ENCODE results near the gene RGS2. TPM values are rescaled to one million over a fixed set of nuclear protein-coding genes. Genes with fewer than 3 reads are reported as not detected.
A peak's percentile ranks its signal among the peaks of the same experiment; 100 is the strongest.

The RGS2 gene
- total RNA-seq, 1 experiment from 2014 or later = 17.9 TPM

DNA sequence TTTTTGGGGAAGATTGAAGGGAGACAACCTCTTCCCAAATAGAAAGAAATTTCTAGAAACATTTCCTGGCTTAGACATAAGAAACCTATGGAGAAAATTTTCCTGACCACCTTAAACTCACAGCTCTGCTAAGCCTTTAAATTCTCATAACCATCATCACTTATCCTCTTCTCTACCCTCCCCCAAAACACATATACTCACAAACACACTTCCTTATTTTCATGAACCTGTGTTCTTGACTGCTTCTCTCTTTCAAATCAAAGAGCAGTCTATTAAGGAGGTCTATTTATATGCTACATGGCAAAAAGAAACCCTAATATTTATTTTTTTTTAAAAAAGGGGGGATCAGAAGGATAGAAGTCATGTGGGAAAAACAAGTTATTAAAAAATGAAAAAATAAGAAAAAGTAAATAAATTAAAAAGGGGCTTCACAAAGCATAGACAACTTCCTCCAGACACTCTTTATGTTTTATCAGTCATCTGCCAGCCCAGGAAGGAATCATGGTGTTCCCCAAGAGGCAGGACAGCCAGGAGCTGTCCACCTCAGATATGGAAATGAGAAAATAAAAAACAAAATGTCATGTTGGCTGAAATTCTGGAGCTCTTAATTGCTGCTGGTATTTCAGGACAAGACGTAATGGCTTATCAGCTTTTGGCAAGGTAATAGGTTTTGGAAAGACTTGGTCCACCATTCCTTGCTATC lies 12.8 kb upstream of the RGS2 start:
- no peak for DNase-seq (ENCODE audit: low read depth)

DNA sequence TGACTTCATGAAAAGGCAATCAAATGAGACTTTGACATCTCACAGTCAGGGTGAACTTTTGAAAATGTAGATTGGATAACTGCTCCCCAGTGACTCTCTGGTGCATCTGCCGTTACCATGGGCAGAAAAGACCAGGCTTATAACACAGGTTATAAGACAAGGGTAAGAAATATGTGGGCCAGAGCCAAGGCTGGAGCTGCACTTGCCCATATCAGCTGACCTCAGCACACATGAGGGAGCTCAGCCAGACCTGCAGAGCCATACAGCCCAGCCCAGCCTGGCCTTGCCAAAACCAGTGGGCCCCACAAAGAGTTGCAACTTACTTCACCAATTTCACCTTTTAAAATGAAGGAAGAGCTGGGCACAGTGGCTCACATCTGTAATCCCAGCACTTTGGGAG lies 11.7 kb upstream of the RGS2 start:
- DNase-seq (ENCODE audit: low read depth) = no peak

DNA sequence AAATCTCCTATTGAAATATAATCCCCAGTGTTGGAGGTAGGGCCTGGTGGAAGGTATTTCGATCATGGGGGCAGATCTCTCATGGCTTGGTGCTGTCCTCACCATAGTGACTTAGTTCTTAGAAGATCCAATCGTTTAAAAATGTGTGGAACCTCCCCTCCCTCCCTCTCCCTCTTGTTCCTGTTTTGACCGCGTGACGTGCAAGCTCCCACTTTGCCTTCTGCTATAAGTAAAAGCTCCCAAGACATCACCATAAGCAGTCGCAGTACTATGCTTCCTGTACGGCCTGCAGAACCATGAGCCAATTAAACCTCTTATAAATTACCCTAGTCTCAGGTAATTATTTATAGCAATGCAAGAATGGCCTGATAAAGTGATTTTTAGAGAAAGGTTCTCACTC lies 10.9 kb upstream of the RGS2 start:
- DNase-seq (ENCODE audit: low read depth) = no peak

DNA sequence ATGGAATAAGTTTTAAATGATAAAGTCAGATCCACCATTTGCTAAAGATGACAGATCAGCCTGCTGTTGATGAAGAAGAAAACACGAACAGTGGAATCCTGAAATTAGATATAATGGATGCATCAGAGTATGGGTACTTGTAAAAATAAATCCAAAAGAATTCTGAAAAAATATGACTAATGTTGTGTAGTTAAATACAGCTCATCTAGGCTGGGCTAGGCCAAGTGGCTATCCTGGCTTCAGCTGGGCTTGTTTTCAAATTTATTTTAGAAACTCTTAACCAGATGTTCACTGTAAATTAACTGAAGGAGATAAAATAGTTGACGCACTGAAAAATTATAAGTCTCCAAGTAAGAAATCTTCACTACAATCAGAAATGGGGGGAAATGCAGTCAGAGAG lies 7.4 kb upstream of the RGS2 start:
- DNase-seq (ENCODE audit: low read depth) = no peak

DNA sequence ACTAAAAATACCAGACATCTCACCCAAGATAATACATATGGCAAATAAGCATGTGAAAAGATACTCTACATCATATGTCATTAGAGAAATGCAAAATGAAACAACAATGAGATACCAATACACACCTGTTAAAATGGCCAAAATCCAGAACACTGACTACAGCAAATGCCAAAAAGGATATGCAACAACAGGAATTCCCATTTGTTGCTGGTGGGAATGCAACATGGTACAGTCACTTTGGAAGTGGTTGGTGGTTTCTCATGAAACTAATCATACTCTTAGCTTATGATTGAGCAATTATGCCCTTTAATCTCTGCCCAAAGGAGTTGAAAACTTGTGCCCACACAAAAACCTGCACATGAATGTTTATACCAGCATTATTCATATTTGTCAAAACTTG lies 6.4 kb upstream of the RGS2 start:
- no peak for DNase-seq (ENCODE audit: low read depth)

DNA sequence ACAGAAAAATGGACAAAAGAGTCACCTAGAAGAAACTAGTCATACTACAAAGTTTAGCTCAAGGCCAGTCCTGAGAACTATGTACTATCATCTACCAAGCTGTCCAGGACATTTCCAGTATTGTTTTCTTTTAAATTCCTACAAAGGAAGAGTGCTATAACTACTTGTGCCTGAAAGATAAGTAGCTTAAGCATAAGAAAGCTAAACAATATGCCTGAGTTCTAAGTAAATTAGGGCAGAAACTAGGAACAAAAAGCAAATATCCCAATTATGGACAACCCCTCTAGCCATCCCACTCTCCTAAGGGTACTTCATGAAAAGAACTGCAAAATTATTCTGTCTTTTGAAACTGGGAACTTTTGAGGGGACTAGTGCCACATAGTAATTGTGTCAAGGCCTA lies 5.3 kb upstream of the RGS2 start:
- no peak for DNase-seq (ENCODE audit: low read depth)

DNA sequence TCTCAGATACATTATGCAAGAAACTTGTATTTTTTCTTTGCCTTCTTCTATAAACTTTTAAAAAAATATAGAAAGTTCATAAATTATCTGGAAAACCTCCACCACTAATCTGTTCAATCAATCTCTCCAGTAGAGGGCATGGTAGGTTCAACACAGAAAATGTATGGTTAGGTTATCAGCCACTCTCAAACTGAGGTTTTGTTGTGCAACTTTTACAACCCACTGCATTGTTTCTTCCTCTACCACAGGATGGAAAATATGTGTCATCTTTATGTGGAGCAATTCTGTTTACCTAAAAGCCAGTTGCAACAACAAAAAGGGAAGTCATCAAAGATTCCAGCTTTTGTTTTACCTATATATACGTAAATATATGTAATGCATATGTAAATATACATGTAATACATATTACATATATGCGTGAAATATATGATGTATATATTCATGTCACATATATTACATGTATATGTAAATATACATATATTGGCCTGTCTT lies 3.0 kb upstream of the RGS2 start:
- DNase-seq (ENCODE audit: low read depth) = peak; percentile 93

DNA sequence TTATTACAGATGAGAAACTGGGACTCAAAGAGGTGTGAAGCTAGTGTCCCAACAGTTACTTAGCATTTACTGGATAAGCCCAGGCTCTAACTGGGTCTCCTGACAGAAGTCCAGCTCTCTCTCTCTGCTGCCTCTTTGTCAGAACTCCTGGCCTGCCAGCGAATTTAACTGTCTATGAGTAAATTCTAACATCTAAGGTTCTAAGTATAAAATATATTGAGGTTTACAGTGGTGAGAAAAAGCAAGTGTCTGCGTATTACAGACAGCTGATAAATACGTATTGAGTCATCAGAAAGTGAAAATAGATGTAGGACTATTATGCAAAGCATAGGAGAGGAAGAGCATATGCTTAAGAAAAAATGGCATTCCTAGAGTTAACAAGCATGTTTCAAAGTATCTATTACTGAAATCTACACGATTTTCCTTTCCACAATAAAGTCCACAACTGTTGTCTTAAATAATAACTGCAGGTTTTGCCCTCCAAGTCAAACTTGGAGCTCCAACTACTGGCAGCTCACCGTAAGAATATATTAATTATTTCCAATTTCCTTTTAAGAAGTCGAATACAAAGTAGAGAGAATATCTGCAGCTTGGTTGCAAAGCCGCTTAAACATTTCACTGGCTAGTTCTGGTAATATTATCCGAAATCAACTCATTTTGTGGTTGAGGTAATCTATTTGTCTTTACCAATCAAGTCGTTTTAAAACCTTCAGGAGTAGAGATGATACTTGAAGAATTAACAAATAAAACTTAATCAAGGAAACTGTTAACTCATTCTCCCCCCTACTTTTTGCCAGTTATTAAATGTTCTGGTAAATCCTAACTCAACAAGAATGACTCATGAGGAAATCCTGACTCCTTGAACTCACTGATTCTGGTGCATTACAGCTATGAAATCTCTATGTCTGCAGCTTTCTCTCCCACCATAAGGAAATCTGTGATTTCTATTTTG lies 1.4 kb upstream of the RGS2 start:
- peak; percentile 66 for DNase-seq (ENCODE audit: low read depth)

DNA sequence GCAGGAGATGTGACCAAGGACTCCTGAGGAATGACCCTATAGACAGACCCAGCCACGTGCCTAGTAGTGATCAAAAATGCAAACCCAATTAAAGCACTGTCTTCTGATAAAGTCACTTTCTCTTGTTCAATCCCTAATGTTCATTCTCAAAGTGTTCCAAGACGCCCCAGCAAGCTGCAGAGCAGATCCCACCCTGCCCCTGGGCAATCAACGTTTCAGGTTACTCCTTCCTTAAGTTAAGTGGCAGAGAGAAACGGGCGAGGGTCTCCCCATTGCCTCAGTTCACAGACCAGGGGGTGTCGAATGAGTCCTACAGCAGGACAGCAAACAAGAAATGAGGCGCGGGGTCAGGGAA lies 699 bp upstream of the RGS2 start:
- no peak for DNase-seq (ENCODE audit: low read depth)

DNA sequence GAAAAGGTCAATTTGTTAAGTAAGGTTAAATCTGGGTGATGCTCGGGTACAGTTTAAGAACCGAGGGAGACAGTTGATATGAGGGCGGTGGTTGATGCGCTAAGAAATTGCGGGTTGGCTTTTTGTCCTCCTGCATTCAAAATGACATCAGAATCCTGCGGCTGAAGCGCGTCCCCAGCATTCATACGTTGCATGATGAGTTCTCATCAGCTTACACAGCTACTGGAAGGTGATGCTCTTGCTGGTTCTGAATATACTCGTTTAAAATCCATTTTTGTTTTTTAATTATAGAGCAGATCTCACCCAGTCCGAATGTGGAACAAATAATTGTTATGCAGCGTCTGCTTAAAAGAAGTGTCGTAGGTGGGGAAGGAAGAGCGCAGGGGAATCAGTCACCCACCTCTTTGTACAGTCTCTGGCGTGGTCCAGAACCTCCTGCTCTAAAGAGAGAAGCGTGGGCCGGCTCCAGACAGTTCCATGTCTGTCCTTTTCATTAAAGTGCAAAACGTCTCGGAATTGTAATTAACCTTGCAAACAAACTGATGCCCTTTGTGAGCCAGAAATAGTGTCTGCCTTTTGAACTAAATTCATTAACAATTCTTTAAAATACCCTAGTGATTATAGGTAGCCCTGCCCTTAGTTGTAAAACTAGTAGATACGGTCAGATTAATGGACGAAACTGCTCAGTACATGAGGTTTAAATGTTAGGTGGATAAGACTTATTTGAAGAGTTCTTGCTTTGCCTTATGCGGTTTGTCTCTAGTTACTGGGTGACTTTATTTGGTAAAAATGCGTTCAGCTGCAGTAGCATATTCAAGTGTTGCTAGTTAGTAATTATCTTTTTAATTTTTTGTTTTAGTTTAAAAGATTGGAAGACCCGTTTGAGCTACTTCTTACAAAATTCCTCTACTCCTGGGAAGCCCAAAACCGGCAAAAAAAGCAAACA lies 741 bp downstream of the RGS2 start:
- peak; percentile 60 for DNase-seq (ENCODE audit: low read depth)

DNA sequence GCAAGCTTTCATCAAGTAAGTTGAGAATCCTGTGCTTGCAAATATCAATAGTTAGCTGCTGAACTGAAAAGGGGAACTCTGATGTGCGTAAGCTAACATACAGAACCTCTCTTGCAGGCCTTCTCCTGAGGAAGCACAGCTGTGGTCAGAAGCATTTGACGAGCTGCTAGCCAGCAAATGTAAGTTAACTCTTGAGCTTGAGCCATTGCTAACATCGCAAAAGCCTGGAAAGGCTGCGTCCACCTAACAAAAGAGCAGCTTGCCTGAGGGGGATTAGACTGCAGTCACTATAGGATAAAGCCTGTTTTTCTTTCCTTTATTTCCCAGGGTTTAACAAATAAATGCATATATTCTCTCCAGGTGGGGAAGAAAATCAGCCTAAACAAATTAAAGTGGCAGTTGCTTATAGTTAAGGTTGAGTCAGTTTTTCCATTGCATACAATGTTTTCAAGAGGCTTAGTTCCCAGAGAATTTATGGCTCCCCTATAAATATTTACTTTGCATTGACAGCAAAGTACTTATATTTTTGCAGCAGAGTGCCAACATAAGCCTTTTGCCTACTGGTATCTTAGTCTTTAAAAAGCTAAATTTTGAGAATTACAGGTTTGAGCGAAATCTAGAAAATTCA lies 1.5 kb downstream of the RGS2 start:
- no peak for DNase-seq (ENCODE audit: low read depth)

DNA sequence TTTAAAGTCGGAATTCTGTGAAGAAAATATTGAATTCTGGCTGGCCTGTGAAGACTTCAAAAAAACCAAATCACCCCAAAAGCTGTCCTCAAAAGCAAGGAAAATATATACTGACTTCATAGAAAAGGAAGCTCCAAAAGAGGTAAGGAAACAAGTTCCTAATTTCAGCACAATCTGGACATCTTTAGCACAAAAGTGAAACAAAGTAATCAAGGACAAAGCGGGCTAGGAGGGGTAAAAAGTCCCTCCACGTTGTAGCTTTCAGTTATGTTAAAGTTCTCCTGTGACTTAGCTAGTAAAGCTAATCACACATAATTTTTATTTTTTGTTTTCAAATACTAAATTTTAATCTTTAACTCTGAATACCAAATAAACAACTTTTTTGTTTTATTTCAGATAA lies 2.2 kb downstream of the RGS2 start:
- DNase-seq (ENCODE audit: low read depth) = no peak

DNA sequence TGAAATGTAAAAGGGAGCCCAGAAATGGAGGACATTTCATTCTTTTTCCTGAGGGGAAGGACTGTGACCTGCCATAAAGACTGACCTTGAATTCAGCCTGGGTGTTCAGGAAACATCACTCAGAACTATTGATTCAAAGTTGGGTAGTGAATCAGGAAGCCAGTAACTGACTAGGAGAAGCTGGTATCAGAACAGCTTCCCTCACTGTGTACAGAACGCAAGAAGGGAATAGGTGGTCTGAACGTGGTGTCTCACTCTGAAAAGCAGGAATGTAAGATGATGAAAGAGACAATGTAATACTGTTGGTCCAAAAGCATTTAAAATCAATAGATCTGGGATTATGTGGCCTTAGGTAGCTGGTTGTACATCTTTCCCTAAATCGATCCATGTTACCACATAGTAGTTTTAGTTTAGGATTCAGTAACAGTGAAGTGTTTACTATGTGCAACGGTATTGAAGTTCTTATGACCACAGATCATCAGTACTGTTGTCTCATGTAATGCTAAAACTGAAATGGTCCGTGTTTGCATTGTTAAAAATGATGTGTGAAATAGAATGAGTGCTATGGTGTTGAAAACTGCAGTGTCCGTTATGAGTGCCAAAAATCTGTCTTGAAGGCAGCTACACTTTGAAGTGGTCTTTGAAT lies 2.9 kb downstream of the RGS2 start:
- no peak for DNase-seq (ENCODE audit: low read depth)

DNA sequence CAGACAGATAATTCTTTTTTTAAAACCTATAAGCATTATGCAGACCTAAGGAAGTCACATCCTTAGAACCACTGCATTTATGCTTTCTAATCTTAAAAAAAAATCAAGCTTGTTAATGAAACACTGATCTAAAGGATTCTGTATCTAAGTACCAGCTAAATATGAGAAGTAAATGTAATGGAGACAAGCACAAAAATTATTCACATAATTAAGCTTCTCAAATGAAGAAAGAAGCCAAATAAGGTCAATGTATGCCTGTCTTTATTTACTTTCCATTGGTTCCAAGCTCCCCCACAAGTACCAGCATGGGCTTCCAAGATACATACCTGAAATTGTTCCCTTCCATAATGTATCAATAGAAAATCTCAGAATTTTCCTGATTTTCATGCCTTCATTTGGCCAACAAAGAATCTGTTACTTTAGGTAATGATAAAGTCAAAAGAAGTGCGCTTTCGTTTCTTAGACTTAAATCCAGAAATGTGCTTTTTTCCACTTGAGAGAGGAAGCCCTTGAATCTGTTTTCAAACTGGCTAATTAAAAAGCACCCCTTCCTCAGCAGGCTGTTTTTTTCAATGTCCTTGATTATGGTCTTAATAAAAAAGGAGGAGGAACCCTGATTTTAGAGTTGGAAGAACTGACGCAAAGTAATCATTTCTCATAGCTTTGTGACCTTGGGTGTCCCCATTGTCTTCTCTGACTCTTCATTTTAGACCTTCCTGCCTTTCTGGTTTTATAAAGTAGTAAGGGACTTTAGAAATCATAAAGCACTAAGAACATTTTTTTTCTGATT lies 3.8 kb downstream of the RGS2 start:
- DNase-seq (ENCODE audit: low read depth) = no peak

DNA sequence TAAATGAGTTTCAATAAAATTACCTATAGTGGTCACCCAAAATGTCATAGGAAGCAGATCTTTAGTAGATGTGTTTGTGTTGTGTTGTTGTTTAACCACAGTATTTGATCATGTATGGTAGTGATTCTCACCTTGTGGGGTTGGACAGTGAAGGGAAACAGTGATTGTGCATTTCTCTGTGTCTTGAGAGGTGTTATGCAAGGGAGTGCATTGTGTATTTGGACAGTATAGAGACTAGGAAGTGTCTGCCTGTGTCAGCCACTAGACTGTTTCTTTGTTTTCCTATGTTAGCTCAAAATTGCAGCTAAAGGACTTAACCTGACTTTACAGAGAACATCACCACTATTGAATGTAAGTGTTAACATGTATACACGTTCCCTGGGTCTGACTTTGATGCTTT lies 6.0 kb downstream of the RGS2 start:
- DNase-seq (ENCODE audit: low read depth) = no peak

DNA sequence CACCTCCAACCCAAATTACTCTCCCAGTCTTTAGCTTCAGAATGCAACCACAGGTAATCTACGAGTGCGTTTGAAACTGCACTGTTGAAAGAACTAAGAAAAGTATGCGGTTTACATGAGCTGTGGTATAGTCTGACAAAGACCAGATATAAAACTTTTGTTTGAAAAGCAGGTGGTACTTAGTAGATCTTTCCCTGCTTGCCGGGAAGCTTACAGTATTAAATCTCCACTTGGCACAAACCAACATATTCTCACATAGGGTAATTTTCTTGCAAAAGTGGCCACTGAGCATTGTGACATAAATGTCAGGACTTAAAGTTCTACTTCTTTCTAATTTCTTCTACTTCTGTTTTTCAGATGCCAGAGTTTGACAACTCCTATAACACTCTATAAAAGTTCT lies 8.4 kb downstream of the RGS2 start:
- DNase-seq (ENCODE audit: low read depth) = no peak

DNA sequence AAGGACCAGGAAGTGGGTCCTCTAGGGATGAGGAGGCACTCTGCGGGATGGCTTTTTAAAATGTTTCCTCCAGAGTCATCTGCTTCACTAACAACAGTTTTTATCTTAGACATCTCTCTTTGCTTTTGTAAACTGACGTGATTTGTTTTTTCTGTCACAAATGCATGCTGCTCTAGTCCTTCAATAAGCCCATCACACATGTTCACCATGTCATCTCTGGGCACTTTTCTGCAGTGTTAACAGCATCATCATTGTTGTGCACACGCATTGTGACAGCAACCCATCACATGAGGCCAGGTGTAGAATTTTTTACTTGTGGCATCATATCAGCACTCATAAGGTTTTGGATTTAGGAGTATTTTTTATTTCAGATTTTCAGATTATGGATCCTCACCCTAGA lies 12.5 kb downstream of the RGS2 start:
- DNase-seq (ENCODE audit: low read depth) = no peak

DNA sequence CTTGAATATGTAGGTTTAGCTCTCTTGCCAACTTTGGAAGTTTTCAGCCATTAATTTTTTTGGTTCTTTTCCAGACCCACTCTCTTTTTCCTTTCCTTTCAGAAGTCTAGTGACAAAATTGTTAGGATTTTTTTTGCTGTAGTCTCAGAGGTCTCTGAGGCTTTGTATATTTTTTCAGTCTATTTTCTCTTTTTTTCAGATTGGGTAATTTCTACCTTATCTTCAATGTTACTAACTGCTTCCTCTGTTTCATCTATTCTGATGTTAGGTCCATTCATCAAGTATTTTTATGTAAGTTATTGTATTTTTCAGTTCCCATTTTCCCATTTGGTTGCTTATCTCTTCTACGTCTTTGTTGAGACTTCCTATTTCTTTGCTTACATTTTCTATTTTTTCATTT lies 15.7 kb downstream of the RGS2 start:
- DNase-seq (ENCODE audit: low read depth) = no peak

DNA sequence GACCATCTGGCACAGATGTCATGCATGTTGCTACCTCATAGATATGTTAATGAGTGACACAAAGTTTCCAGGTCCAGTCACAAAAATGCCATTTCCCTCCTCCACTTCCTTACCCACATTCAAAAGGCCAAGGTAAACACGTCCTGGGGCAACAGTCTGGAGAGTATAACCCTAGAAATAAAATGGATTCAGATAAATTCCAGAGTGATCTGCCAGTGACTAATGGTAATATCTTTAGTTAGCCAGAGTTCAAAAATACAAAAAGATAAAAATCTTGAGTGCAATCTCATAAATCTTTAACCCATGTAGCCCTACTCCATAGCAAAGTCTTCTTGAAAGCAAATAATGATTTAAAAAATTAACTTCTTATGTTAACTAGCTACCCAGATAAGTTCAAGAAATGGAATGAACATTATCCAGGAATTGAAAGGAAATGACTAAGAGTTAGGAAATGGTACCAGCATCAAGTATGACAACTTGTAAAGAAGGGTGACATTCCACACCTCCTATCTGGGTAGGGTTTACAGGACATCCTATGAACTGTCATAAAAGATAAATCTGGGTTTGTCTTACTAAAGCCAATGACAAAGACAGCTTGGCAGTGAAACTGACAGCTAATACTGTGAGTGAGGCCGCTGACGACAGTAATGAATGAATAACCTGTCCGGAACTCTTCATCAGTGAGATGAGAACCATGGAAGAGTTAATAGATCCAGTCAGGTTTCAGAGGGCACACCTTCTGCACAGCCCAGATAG lies 18.1 kb downstream of the RGS2 start:
- DNase-seq (ENCODE audit: low read depth) = peak; percentile 91
